ENCODE results near the gene TSPAN9. TPM values are rescaled to one million over a fixed set of nuclear protein-coding genes. Genes with fewer than 3 reads are reported as not detected.
A peak's percentile ranks its signal among the peaks of the same experiment; 100 is the strongest.

The TSPAN9 gene
- total RNA-seq, 1 donor from 2014 or later = 30.4 TPM

DNA sequence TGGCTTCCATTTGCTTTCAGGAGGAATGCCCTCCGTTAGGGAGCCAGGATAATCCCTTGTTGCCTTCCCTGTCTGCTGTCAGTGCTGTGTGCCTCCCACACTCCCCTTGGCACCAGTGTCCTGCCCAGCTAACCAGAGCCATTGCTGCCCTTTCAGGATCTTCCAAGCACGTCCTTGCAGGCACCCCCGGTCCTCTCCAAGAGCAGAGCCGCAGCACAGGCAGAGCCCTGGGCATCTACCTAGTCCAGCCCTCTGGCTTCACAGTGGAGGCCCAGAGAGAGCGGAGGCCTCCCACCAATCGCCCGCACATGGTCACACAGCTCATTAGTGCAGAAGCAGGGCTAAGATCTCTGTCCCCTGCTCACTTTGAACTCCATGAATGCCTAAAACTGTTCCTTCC lies 39.0 kb upstream of the TSPAN9 start:
- no peak overlapping the region for H3K27ac Mint-ChIP-seq
- DNase-seq (ENCODE audit: low spot score, unreplicated experiment) = no peak
- peaks cover 2% of the 10 kb centered on the region for H3K36me3 Mint-ChIP-seq (ENCODE audit: insufficient read depth)
- no peaks in the 10 kb centered on the region for H3K27me3 Mint-ChIP-seq
- H3K9me3 Mint-ChIP-seq (ENCODE audit: low read depth) = no peaks in the 10 kb centered on the region
- TF ChIP-seq, protein P1, sequence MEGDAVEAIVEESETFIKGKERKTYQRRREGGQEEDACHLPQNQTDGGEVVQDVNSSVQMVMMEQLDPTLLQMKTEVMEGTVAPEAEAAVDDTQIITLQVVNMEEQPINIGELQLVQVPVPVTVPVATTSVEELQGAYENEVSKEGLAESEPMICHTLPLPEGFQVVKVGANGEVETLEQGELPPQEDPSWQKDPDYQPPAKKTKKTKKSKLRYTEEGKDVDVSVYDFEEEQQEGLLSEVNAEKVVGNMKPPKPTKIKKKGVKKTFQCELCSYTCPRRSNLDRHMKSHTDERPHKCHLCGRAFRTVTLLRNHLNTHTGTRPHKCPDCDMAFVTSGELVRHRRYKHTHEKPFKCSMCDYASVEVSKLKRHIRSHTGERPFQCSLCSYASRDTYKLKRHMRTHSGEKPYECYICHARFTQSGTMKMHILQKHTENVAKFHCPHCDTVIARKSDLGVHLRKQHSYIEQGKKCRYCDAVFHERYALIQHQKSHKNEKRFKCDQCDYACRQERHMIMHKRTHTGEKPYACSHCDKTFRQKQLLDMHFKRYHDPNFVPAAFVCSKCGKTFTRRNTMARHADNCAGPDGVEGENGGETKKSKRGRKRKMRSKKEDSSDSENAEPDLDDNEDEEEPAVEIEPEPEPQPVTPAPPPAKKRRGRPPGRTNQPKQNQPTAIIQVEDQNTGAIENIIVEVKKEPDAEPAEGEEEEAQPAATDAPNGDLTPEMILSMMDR (IDR thresholded peaks at IDR 0.05; ENCODE audit: unreplicated experiment) = no peak
- H3K4me1 Mint-ChIP-seq (ENCODE audit: low read depth) = peaks cover 2% of the 10 kb centered on the region
- H3K4me3 Mint-ChIP-seq (ENCODE audit: low read depth) = no peak overlapping the region

DNA sequence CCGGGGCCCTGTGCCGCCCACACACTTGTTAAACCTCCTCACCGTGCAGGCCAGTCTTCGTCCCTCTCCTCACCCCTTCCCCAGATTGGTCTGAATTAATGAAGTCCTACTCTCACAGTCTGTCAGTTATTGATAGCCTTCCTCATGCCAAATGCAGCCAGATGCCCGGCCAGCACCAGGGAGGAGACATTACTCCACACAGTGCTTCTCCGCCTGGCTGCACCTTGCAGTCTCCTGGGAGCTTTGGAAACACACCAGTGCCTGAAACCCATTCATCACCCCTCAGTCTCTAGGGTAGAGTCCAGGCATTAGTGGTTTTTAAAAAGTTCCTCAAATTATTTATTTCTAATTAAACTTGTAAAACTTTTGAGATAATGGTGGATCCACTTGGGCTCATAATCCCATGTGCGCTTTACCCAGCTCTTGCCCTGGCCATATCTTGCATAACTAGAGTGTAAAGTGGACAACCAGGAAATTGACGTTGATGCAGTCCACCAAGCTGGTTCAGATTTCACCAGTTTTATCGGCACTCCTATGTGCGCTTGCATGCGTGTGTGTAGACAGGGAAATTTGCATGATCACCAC lies 38.2 kb upstream of the TSPAN9 start:
- H3K9me3 Mint-ChIP-seq (ENCODE audit: low read depth) = no peaks in the 10 kb centered on the region
- peak overlapping the region; percentile 54 for H3K27ac Mint-ChIP-seq
- H3K4me3 Mint-ChIP-seq (ENCODE audit: low read depth) = no peak overlapping the region
- TF ChIP-seq, protein P1 (IDR thresholded peaks at IDR 0.05; ENCODE audit: unreplicated experiment) = no peak
- DNase-seq (ENCODE audit: low spot score, unreplicated experiment) = no peak
- H3K4me1 Mint-ChIP-seq (ENCODE audit: low read depth) = peaks cover under 1% of the 10 kb centered on the region
- peaks cover 2% of the 10 kb centered on the region for H3K36me3 Mint-ChIP-seq (ENCODE audit: insufficient read depth)
- no peaks in the 10 kb centered on the region for H3K27me3 Mint-ChIP-seq

DNA sequence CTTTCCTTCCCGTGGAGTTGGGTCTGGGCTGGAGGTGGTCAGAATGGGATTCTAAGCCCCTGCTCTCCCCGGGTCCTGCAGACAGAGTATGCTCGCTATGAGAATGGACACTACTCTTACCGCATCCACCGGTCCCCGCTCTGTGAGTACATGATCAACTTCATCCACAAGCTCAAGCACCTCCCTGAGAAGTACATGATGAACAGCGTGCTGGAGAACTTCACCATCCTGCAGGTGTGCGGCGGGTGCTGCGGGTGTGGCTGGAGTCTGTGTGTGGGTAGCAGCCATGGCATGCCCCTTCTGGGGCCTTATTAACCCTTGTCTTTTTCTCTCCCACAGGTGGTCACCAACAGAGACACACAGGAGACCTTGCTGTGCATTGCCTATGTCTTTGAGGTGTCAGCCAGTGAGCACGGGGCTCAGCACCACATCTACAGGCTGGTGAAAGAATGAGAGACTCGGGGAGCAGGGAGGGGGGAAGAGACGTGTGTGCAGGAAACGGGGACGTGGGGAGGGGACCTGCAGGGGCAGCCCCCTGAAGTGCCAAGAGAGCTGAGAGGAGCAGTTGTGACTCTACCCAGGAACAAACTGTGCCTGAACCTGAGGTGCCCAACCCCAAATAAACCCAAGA lies 37.0 kb upstream of the TSPAN9 start:
- H3K36me3 Mint-ChIP-seq (ENCODE audit: insufficient read depth) = peaks cover 2% of the 10 kb centered on the region
- no peak overlapping the region for H3K27ac Mint-ChIP-seq
- no peaks in the 10 kb centered on the region for H3K9me3 Mint-ChIP-seq (ENCODE audit: low read depth)
- H3K4me3 Mint-ChIP-seq (ENCODE audit: low read depth) = no peak overlapping the region
- H3K4me1 Mint-ChIP-seq (ENCODE audit: low read depth) = no peaks in the 10 kb centered on the region
- TF ChIP-seq, protein P1 (IDR thresholded peaks at IDR 0.05; ENCODE audit: unreplicated experiment) = no peak
- no peaks in the 10 kb centered on the region for H3K27me3 Mint-ChIP-seq
- DNase-seq (ENCODE audit: low spot score, unreplicated experiment) = no peak

DNA sequence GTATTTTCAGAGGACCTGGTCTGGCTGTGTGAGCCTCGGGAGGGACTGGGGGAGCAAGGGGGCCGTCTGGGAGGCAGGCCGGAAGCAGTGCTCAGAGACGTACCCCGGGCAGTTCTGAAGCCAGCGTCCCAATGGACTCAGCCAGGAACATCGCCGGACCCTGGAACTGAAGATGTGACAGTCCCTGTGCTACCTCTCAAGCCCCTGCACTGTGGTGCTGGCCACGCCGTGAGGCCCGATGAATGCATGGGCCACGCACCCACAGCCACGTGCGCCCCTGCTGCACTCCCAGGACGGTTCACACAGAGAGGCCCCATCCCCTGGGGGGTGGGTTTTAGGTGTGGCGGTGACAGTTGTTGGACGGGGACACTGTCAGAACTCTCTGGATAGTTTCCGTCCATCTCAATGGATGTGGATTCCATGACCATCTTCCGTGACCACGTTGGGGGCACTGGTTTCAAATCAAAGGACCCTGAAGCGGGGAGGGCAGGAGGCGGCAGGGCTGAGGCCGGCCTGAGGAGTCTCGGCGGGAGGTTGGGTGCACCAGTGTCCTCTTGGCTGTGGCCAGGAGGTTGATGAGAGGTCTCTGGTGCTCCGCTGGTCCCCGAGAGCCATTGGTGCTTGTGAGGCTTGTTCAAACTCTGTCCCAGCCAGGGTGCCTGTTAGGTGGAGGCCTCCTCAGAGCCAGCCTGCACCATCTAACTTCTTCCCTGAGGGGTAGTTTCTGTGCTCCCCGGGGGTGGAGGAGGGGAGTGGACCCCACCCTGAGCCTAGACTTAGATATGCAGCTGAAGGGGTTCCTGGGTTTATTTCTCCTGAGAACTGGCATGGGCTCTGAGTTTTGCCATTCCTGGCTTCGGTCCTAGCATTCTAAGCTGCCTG lies 36.3 kb upstream of the TSPAN9 start:
- H3K27ac Mint-ChIP-seq = no peak overlapping the region
- TF ChIP-seq, protein P1 (IDR thresholded peaks at IDR 0.05; ENCODE audit: unreplicated experiment) = no peak
- H3K4me3 Mint-ChIP-seq (ENCODE audit: low read depth) = no peak overlapping the region
- peaks cover 2% of the 10 kb centered on the region for H3K36me3 Mint-ChIP-seq (ENCODE audit: insufficient read depth)
- no peaks in the 10 kb centered on the region for H3K9me3 Mint-ChIP-seq (ENCODE audit: low read depth)
- DNase-seq (ENCODE audit: low spot score, unreplicated experiment) = no peak
- H3K4me1 Mint-ChIP-seq (ENCODE audit: low read depth) = no peaks in the 10 kb centered on the region
- no peaks in the 10 kb centered on the region for H3K27me3 Mint-ChIP-seq

DNA sequence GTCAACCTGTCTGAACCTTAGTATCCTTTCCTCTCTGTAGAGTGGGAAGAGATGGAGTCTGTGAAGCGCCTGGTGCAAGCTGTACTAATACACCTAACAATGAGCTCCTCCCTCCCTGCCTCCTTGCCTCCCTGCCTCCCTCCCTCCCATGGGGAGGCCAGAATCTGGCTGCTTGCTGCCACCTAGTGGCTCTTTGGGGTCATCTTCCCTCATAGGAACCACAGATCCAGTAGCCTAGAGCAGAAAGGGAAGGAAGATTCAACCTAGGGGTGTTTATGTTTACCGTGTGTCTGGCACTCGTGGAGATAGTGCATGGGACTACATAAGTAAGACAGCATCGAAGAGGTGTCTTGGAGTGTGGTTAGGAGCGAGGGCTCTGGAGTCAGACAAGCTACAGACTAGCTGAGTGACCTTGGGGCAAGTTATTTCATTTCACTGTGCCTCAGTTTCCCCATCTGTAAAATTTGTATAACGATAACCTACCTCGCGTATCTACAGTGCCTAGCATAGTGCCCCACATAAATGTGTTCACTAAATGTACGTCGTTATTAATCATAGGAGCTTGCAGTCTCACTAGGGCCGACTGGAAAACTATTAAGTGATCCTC lies 35.5 kb upstream of the TSPAN9 start:
- Mint-ChIP-seq H3K4me3 (ENCODE audit: low read depth) (no peak overlapping the region), H3K9me3 (ENCODE audit: low read depth) (no peaks in the 10 kb centered on the region), H3K36me3 (ENCODE audit: insufficient read depth) (peaks cover 2% of the 10 kb centered on the region), H3K4me1 (ENCODE audit: low read depth) (no peaks in the 10 kb centered on the region), H3K27ac (no peak overlapping the region), H3K27me3 (no peaks in the 10 kb centered on the region)
- TF ChIP-seq, protein P1 (IDR thresholded peaks at IDR 0.05; ENCODE audit: unreplicated experiment) = peak; percentile 74
- DNase-seq (ENCODE audit: low spot score, unreplicated experiment) = peak; percentile 63
